ENCODE results near the gene ATP8A1.

- TF ChIP-seq CTCF (IDR thresholded peaks at IDR 0.05) = no peak
- no peak for TF ChIP-seq POLR2A (IDR thresholded peaks at IDR 0.05)
These were observed 47.9 kb downstream of the ATP8A1 start for GRCh38 chr4:42609051-42609450.

All from right lobe of liver (tissue), 4 donors.